ELR (cell line): ENCODE results near the gene MEFV.
"Not testable (repeated sequence)": the region's sequence is repeated elsewhere in the genome, so short reads cannot be mapped to it uniquely, and the experiment has no call there.

Experiments
- DNase-seq: peaks from one replicate; pipeline ENCODE4 v3.0.0-alpha.2; 2015; ENCODE audit warnings: low read depth

The MEFV gene

GRCh38 chr16:3256146-3256865, at the start of gene MEFV:
TSS of gene MEFV (minus strand) at chr16:3256633. CDS start at chr16:3256587, 46 bp downstream.
- peak; percentile 30 for DNase-seq

GRCh38 chr16:3306078-3306477, 49.6 kb upstream of the MEFV start:
- no peak for DNase-seq

GRCh38 chr16:3305109-3306068, 49.0 kb upstream of the MEFV start, which contains the start of the genes TIGD7 and ZNF75A:
TSS of gene TIGD7 (minus strand) at chr16:3305430. CDS start at chr16:3300614, 4,816 bp downstream.
TSS of gene ZNF75A (plus strand) at chr16:3305497. CDS start at chr16:3308429, 2,932 bp downstream.
- DNase-seq = peak; percentile 89

GRCh38 chr16:3304370-3304769, 47.9 kb upstream of the MEFV start:
- peak; percentile 27 for DNase-seq

- DNase-seq = no peak
These were observed 39.4 kb upstream of the MEFV start for GRCh38 chr16:3295783-3296182.

GRCh38 chr16:3295209-3295608, 38.8 kb upstream of the MEFV start:
- DNase-seq = no peak

- peak; percentile 29 for DNase-seq
These were observed 36.2 kb upstream of the MEFV start for GRCh38 chr16:3292604-3293003.

GRCh38 chr16:3289998-3290673, 33.7 kb upstream of the MEFV start:
- no peak for DNase-seq

GRCh38 chr16:3285131-3285530, 28.7 kb upstream of the MEFV start:
- no peak for DNase-seq

GRCh38 chr16:3283543-3284447, 27.4 kb upstream of the MEFV start:
- DNase-seq = peak; percentile 13

- DNase-seq = peak; percentile 98
These were observed 26.5 kb upstream of the MEFV start, which contains the start of gene ZNF263 for GRCh38 chr16:3282730-3283542. TSS of gene ZNF263 (plus strand) at chr16:3283491. CDS start at chr16:3283819, 328 bp downstream.

- peak; percentile 78 for DNase-seq
These were observed 25.8 kb upstream of the MEFV start for GRCh38 chr16:3282103-3282729.

- no peak for DNase-seq
These were observed 24.9 kb upstream of the MEFV start for GRCh38 chr16:3281222-3281820.

GRCh38 chr16:3276679-3277078, 20.2 kb upstream of the MEFV start:
- DNase-seq = no peak

- DNase-seq = no peak
These were observed 18.5 kb upstream of the MEFV start for GRCh38 chr16:3274947-3275346.

GRCh38 chr16:3274490-3274889, 18.1 kb upstream of the MEFV start:
- no peak for DNase-seq

GRCh38 chr16:3271281-3271680, 14.8 kb upstream of the MEFV start:
- not testable (repeated sequence) for DNase-seq

GRCh38 chr16:3270718-3271117, 14.3 kb upstream of the MEFV start:
- DNase-seq = not testable (repeated sequence)

- DNase-seq = no peak
These were observed 11.9 kb upstream of the MEFV start for GRCh38 chr16:3268294-3268693.
